Nucleus accumbens (tissue), 56 donors: Measurements from ENCODE around the gene PIK3R3.

Experiments
- DNase-seq, 56 donors: peaks; one replicate each; lab custom pipeline; 2025; lab: John Stamatoyannopoulos, UW

PIK3R3 gene

DNA sequence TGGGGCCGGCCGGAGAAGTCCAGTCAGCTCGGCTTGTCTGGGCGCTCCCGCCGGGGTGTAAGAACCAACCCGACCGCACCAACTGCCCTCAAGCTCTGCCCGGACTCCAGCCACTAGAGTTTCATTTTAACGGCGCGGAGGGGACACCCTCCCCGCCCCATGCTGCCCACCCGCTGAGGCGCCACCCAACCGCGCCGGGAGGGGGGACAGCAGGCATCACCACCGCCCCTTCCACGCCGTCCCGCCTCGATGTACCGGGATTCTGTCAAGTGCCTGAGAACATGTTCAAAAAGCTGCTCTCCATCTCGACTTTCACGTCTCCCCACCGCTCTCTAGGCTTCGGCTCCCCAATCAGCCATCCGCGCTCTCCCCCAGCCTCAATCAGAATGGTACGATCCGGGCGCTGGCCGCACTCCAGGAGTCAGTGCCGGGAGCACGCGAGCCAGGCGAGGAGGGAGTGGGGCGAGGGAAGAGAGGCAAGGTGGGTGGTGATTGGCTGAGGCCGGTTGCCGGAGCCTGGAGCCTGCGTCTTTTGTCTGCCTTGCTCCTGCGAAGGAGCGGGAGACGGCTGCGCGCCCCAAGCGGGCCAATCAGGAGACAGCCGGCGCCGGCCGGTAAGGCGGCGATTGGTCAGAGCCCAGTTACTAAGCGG lies at the start of gene PIK3R3:
PIK3R3 (minus strand) TSS at position 101 of the 652 bp plus-strand sequence. CDS start 677 bp downstream, outside the sequence.
- DNase-seq, result peak; percentile 80 to 99 (median 96)

DNA sequence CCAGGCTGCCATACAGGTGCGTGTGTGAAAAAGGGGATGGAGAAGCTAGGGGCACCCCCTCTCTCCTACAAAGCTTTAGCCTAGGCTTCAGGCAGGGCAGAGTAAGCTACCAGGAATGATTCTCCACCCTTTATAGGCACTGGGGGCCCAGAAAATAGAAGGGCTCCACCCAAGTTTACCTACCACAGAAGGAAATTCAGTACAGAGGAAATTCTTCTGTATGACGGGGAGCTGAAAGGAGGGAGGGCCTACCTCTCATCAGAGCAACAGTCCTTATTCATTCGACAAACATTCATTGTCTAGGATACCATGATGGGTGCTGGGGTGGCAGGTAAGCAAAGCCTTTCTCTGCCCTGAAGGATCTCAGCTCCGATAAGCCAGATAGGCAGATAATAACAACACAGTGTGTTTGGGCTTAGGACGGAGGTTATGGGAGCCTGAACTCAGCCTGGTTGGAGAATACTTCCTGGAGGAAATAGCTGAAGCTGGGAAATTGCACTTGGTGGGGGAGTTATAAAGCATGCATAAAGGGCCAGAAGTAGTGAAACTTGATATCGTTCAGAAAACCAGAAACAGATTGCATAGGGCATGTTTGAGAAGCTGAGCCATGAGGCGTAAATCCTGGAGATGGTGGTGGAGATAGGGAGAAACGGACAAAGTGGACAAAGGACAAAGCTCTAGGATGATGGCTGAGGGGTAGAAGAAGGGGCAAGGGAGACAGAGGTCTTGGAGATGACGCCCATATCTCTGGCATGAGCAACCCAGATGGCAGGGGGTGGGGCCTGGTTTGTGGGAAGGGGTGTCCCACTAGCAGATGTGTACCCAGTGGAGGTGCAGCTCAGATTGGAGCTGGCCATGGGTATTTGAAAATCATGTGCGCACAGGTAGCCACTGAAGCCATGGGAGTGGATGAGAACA lies 49.2 kb upstream of the PIK3R3 start:
- DNase-seq, result no peak

DNA sequence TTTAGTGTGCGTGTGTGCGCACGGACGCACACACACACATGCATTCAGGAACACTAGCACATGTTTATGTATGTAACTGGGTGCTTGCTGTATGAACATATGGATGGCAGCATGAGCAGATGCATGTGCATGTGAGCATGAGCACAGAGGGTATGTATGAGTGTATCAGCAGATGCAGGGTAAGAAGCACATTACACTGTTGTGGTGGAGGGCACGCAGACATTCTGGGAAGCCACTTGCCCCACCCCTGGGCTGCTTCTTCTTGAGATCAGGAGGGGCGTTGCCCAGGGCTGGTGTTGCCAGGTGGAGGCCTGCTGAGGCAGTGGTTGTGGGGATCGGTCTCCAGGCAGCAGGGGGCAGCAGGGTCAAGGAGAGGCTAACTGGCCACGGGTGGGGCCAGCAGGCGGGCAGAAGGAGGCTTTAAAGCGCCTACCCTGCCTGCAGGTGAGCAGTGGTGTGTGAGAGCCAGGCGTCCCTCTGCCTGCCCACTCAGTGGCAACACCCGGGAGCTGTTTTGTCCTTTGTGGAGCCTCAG lies 47.7 kb upstream of the PIK3R3 start:
- peak in 20 of 56 donors; percentile 6 to 59 (median 23) for DNase-seq

DNA sequence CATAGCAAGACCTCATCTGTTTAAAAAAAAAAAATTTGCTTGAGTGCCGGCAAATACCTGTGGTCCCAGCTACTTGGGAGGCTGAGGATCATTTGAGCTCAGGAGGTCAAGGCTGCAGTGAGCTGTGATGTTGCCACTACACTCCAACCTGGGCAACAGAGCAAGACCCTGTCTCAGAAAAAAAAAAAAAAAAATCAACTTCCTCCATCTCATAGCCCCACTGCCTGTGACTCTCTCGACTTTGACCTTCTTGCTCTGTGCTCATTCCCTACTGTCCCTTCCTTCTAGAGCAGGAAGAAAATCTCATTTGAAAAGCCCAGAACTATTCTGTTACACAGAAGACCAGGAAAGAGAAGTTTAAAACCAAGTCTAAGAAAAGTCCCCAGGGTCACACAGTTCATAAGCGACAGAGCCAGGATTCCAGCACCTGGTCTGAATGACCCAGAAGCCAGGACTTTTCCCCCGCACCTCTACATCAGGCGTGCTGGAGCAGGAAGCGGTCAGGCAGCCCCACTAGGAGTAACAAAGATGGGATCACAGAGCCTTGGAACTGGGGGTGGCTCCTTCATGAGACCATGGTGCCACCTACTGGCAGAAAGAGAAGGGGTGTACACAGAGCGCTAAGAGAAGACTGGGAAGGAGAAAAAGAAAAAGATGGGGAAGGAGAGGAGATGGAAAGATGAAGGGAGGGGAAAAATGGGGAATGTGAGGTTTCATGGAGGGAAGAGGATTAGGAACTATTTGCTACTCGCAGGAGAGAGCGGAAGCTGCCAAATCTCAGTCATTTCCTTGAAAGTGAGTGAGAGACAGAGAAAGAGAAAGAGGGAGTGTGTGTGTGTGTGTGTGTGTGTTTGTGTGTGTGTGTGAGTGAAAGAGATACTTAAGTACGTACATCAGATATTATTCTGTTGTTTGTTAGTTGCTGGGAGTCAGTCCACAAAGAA lies 47.0 kb upstream of the PIK3R3 start:
- DNase-seq, result peak in 51 of 56 donors; percentile 17 to 91 (median 65)

DNA sequence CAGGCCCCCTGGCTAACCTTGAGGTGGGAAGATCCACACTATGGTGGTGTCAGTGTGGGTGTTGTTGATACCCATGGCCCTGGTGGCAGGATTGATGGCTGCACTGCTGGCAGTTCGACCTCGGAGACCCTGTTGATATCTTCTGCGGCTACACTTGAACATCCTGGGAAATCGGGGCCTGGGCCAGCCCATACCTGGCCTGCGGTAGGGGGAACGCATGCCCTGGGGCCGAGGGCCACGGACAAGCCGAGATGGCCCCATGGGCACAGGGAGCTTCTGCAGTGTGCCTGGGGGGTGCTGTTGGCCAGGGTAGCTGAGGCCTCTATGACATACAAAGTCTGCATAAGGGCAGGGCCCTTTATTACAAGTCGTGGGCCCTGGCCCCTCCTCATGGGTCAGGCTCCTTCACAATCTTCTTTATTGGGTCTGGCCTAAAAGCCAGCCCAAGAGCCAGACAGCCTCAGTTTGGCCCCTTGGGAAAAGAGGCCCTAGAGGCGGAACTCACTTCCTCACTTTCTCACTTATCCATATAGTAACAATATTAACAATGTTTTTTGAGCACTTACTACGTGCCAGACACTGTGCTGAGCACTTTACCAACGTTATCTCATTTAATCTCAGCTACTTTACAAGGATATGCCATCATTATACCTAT lies 43.9 kb upstream of the PIK3R3 start, which contains the start of gene P3R3URF:
P3R3URF (minus strand) TSS at position 278 of the 655 bp plus-strand sequence; CDS start at position 261, 17 bp downstream.
- no peak for DNase-seq

DNA sequence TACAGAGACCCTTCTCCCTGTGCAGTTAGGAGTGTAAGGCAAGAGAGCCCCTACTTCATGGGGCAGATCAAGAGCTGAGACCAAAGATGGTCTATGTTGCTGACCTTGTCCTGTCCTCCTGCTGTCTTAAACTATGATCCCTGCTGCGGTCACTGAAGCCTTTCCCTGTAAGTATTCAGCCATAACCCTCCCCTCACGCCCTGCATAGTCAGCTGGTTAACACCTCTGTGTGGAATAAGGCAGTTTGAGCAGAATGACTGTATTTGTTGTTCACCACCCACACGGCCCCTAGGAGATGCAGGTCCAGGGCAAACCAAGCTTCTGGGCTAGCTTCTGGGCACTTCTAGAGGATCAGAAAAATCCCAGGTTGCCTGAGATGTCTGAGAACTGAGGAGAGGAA lies 42.8 kb upstream of the PIK3R3 start:
- DNase-seq, result no peak

DNA sequence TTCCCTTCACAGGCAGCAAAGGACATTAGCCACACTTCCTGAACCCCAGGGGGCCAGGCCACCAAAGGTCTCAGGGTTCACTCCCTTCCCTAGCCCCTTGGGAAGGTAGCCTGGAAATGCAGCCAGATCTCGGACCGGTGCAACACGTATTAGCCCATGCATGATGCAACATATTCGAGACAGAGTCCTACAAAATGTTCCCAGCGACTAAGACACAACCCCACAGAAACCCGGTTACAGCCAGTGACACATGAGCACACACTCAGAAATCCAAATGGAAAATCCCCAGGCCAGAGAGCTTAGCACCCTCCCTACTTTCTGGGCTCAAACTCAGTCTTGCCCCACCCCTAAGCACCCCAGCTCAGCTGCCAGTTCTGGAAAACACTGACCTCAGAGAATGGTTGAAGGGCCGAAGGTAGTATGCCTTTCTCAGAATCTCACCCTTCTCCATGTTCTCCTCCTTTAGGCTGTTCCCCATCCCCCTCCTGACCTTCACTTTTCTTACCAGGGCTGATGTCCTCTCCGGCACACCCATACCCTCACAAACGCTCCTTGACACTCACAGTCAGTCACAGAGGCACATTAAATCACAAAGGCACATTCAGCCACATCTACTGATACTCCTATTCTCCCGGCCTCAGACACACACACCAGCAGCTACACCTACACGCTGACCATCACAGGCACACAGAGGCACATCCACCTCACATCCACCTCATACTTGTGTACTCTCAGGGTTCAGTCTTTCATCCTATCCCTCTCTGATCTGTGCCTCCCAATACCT lies 42.2 kb upstream of the PIK3R3 start, which contains the start of gene TSPAN1:
TSPAN1 (plus strand) TSS at position 640 of the 784 bp plus-strand sequence. CDS start 6,021 bp downstream, outside the sequence.
- no peak for DNase-seq

DNA sequence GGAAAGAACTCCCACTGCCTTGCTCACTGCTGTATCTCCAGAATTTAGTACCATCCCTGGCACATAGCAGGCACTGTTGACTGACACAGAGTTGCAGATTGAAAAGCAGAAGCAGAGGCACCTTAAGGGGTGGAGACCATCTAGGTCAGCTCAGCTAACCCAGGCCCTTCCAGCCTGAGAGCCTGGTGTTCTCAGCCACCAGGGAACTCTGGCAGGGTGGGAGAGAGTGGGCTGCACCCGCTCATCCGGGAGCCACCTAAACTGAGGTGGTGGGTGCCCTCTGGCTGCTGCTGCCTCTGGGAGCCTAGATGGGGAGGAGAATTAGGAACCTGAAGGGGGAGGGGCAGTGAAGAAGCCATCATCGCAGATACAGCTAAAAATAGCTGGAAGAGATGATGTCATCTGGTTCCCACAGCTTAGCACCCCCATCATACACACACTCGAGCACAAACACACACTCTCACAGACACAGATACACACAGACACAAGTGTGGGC lies 41.0 kb upstream of the PIK3R3 start:
- peak in 26 of 56 donors; percentile 8 to 69 (median 42) for DNase-seq

DNA sequence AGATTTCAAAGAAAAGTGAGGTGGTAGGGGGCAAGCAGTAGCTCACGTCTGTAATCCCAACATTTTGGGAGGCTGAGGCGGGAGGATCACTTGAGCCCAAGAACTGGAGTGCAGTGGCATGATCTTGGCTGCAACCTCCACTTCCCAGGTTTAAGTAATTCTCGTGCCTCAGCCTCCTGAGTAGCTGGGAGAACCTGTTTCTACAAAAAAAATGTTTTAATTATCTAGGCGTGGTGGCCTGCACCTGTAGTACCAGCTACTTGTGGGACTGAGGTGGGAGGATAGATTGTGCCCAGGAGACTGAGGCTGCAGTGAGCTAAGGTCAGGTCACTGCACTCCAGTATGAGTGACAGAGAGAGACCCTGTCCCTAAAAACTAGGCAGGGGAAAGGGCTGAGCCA lies 39.9 kb upstream of the PIK3R3 start:
- no peak for DNase-seq

DNA sequence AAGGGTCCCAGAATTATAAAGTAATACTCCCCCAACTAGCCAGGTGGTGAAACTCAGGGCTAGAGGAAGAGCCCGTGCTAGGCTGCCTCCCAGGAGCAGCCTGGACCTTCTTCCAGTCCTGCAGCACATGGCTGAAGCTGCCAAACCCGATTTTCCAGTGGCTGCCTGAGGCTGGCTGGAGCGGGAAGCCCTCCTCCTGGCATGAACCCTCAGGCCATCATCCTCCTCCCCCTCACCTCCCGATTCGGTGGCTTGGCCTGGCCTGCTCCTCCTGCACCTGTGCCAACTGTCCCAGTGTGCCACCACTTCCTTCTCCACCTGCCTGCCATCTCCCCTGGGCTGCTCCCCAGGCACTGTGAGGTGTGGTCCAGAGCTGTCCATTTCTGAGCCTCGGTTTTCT lies 39.4 kb upstream of the PIK3R3 start:
- DNase-seq, result no peak

DNA sequence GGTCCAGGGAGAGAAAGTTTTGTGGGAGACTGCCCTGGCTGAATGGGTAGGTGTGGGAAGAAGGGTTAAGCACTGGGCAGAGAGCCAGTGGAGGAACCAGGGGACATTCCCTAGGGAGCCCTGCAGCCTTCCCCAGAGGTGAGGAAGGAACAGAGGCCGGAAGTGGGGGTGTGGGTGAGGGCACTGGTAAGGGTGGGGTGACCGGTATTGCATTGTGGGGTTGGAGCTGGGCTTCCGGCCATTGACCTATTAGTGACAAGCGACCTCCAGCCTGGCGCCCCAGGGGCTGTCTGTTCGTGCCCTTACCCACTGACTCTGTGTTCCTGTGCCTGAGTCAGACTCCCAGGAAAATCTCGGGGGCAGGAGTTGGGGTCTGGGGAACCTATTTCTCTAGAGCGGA lies 38.9 kb upstream of the PIK3R3 start:
- no peak for DNase-seq

DNA sequence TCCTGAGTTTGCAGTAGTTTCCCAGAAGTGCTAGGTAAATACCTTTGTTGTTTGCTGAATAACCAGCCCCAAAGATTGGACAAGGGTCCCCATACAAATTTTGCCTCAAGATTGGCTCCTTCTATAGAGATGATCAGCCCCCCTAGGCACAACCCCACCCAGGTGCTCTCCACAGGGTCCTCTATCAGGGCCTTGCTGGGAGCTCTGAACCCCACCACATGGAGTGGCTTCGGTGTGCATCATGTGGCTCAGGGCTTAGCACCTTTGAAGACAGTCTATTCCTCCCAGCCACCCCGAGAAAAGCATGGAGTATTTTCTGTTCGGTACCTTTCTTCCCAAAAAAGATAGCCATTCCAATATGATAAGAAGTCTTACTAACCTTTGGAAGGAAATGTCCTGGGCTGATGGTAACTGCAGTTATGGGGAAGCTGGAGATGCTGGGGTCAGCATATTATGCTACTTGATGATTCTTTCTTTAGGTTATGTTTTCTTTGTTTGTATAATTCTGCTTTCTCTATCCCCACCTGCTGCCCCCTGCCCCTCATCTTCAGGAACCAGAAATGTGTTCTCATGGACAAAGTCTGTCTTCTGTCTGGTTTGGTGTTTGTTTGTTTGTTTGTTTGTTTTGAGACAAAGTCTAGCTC lies 37.5 kb upstream of the PIK3R3 start:
- DNase-seq, result no peak

DNA sequence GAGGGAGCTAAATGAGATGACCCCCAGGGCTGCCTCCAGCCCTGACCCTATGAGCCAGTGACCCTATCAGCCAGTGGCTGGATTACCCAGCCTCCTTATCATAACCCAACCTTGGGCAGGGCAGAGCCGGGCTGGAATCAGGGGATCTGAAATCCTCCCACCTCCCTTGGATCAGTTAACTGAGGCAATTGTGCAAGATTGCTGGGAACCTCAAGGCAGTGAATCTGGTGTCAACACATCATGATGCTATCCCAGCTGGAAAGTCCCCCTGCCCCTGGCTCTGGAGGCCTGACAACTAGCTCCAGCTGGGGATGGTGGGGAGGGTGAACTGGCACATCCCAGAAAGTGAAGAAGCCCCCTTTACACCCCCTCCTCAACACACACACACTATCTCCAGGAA lies 36.0 kb upstream of the PIK3R3 start:
- DNase-seq, result no peak

DNA sequence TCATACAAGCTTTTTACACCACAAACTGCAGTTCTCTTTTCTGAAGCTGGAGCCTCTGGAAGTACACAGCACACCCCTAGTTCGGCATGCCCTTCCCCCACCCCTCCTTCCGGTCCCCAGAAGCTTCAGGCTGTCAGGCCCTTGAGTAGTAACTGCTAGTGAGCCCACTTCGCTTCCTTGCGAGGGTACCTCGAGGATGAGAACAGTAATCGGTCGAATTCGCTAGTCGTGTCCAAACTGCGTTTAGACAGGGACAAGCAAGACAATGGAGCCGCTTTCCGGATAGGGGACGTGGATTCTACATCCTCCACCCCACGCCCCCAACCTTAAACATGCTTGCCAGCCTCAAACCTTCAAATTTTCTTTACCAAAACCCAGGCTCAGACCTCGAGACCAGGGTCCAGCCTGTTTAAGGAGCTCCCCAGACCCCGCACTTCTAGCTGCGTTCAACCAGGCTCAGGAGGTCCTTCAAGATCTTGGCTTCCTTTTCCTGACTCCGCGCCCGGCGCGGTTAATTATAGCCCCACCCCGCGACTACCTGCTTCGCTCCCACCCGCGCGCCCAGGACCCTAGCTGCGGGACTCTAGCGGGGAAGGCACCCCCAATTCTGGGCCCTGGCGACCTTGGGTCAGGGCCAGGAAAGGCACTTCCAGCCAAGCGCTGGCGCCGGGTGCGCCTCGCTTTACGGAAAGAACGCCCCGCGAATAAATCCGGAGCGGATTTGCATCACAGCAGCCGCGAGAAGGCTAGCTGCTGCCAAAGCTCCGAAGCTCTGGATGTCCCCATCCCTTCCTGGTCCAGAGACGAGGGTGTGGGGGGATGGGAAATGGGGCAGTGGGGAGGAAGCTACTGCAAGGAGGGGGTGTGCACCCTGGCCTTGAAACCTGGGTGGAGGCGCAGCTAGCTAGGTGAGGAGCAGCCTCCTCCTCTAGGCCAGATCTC lies 34.4 kb upstream of the PIK3R3 start:
- peak in 7 of 56 donors; percentile 11 to 37 (median 24) for DNase-seq

DNA sequence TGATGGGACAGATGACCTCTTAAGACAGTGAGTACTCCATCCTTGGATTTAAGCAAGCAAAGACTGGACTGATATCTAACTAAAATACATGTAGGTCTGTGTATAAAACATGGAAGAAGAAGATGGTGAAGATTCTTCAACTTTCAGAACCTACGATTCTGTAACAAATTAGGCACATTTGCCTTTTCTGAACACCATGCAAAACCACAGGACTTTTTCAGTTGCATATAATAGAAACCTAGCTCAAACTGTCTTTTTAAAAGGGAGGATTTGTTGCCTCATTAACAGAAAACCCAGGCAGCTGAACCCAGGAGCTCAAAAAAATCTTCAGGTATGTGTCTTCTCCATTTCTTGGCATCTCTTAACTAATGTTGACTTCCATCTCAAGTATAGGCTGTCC lies 27.8 kb upstream of the PIK3R3 start:
- no peak for DNase-seq

DNA sequence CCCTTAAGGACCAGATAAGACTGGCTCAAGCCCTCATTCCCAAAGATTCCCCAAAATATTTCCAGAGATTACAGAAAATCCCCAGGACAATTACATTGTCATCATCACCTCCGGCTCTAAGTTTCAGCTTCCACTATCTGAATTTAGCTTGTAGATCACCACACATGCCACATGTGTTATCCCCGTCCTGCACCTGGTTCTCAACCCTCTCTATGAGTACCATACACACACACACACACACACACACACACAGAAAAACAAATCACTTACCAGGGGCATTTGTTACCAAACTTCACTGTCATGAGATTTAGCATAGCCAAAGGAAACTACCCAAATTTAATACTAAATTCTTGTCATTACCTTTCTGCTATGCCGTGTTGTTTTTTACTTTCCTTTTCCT lies 27.1 kb upstream of the PIK3R3 start:
- DNase-seq, result no peak
